Right lobe of liver (tissue), 4 donors: ENCODE measurements around the gene TMEM74B.

Source experiments
- CTCF ChIP-seq, 4 donors: fragments of 200-600 bp in 3 of 4; fragments of 450-650 bp in 1 of 4; IDR thresholded peaks; one replicate each; pipeline versions ENCODE4 v1.5.1 to v1.8.0; 2016 to 2022; ENCODE audit warnings: antibody characterized with exemption in 4 of 4, mild to moderate bottlenecking in 2 of 4
- POLR2A ChIP-seq: fragments of 450-650 bp; IDR thresholded peaks from one replicate; pipeline ENCODE4 v1.6.1; 2017; ENCODE audit warnings: antibody characterized with exemption, mild to moderate bottlenecking
- donor health status: DM: no; HTN: no; CAD: no.
- donor health status: DM: no; HTN: no; CAD: no.
- donor health status: DM: no; HTN: yes; CAD: no.

- TF ChIP-seq CTCF (IDR thresholded peaks at IDR 0.05) (no peak), POLR2A (no peak)
Measured at GRCh38 chr20:1206366-1207148, 21.8 kb upstream of the TMEM74B start.
